ENCODE results near the gene FRAS1. TPM values are rescaled to one million over a fixed set of nuclear protein-coding genes. Genes with fewer than 3 reads are reported as not detected.

The FRAS1 gene
- total and polyA plus RNA-seq, 8 donors: 4.7 to 21.5 (median 14.7) TPM

DNA sequence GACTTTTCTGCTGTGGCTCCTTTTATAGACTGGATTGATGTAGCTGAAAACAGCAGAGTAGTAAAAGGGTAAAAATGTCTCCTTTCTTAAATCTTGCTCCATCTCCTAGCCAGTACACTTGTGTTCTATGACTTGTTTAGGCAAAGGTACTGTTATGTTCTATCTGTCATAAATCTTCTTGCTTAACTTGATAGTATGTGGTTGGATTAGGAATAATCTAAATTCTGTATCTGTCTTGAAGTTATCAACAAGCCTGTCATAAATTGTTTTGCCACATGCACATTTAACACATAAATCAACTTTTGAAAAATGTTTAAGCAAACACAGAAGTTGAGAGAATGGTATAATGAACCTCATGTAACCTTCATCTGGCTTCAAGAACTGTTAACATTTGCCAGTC, 157.0 kb downstream of the FRAS1 start:
- FAIRE-seq: no peak
- no peaks in the 10 kb centered on the region for H3K27me3 ChIP-seq
- H3K27ac ChIP-seq: no peak overlapping the region
- ATAC-seq: no peak
- no peak overlapping the region for H3K4me3 ChIP-seq
- no peaks in the 10 kb centered on the region for H3K9me3 ChIP-seq
- TF ChIP-seq, protein P1, sequence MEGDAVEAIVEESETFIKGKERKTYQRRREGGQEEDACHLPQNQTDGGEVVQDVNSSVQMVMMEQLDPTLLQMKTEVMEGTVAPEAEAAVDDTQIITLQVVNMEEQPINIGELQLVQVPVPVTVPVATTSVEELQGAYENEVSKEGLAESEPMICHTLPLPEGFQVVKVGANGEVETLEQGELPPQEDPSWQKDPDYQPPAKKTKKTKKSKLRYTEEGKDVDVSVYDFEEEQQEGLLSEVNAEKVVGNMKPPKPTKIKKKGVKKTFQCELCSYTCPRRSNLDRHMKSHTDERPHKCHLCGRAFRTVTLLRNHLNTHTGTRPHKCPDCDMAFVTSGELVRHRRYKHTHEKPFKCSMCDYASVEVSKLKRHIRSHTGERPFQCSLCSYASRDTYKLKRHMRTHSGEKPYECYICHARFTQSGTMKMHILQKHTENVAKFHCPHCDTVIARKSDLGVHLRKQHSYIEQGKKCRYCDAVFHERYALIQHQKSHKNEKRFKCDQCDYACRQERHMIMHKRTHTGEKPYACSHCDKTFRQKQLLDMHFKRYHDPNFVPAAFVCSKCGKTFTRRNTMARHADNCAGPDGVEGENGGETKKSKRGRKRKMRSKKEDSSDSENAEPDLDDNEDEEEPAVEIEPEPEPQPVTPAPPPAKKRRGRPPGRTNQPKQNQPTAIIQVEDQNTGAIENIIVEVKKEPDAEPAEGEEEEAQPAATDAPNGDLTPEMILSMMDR (IDR thresholded peaks at IDR 0.05): no peak
- no peak for DNase-seq
- H3K4me1 ChIP-seq: no peaks in the 10 kb centered on the region
- H3K36me3 ChIP-seq: no peaks in the 10 kb centered on the region
- intact Hi-C loops (cut with DNase I): no loop called here

DNA sequence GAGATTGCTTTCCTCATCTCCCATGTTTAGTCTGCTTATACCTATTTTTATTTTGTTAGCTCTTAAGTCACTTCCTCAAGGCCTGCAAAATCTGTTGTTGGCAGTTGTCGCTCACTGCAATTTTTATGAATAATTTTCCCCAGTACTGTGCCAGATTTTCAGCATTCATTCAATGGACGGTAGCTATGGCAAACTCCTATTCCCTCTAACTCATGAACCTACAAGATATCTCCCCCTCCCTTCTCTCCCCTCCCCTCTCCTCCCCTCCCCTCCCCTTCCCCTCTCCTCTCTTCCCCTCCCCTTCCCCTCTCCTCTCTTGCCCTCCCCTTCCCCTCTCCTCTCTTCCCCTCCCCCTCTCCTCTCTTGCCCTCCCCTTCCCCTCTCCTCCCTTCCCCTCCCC, 160.4 kb downstream of the FRAS1 start:
- no peak overlapping the region for H3K4me3 ChIP-seq
- H3K4me1 ChIP-seq: no peaks in the 10 kb centered on the region
- H3K27ac ChIP-seq: no peak overlapping the region
- DNase-seq (no peak), ATAC-seq (no peak), FAIRE-seq (no peak)
- H3K9me3 ChIP-seq: no peaks in the 10 kb centered on the region
- TF ChIP-seq, protein P1 (IDR thresholded peaks at IDR 0.05): no peak
- intact Hi-C loops (cut with DNase I): no loop called here
- H3K36me3 ChIP-seq: no peaks in the 10 kb centered on the region
- no peaks in the 10 kb centered on the region for H3K27me3 ChIP-seq
- 95 to 100% methylated on average over 2 of the region's 2 CpGs for WGBS, 2 donors

DNA sequence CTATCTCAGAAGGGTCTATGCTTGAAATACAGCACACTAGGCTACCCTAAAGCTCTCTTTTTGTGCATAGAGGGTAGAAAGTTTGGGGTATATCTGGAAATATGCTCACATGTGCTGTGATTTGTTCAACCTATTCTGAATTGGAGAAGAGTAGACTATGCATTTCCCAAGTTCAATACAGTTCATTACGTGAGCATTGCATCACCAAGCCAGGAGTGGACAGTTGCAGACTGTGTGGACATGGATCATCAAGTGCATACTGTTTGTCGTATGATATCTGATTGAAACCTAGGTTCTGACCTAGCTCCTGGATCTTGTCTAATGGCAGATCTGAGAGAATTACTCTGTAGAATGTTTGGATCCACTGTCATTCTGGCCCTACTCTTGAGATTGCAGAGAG, 161.1 kb downstream of the FRAS1 start:
- no peak for DNase-seq
- ATAC-seq: no peak
- Histone ChIP-seq H3K4me1 (no peaks in the 10 kb centered on the region), H3K4me3 (no peak overlapping the region), H3K27me3 (no peaks in the 10 kb centered on the region), H3K36me3 (no peaks in the 10 kb centered on the region), H3K27ac (no peak overlapping the region), H3K9me3 (no peaks in the 10 kb centered on the region)
- TF ChIP-seq, protein P1 (IDR thresholded peaks at IDR 0.05): no peak
- WGBS, 2 donors: 91 to 92% methylated on average over 2 of the region's 2 CpGs
- intact Hi-C loops (cut with DNase I): no loop called here
- no peak for FAIRE-seq

DNA sequence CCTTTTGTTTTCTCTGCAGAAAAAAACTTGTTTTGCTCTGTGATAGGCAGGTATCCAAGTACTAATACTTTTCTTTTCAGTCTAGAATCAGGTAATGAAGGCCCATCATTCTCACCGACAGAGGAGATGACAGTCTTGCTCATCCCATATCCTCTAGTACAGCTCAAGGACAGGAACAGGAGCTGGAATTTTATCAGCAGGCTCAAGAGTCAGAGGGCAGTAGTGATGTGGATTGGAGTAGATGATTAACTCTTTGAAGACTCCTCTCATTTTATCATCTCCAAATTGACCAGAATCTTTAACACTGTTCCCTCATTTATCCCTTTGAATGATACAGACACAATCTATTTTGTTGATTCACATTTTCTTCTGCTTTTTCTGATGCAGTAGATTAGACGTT, 162.7 kb downstream of the FRAS1 start:
- ATAC-seq (no peak), FAIRE-seq (no peak), DNase-seq (no peak)
- Histone ChIP-seq H3K36me3 (no peaks in the 10 kb centered on the region), H3K9me3 (no peaks in the 10 kb centered on the region), H3K4me1 (no peaks in the 10 kb centered on the region), H3K4me3 (no peak overlapping the region), H3K27me3 (no peaks in the 10 kb centered on the region), H3K27ac (no peak overlapping the region)
- 55 to 63% methylated on average over 2 of the region's 2 CpGs for WGBS, 2 donors
- TF ChIP-seq, protein P1 (IDR thresholded peaks at IDR 0.05): no peak
- intact Hi-C loops (cut with DNase I): no loop called here

DNA sequence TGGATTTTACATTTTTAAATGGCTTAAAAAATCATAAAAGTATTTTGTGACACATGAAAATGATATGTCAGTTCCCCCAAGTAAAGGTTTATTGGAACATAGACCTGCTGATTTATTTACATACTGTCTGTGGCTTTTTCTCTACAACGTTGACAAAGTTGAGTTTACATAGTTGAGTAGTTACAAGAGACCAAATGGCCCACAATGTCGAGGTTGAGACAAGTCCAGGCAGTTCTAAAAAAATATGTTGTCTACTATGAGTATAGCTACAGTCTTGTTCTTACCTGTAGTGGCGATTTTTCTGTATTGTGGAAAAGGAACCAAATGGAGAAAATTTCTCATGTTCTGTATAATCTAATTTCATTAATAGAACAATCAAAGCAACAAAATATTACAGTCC, 163.2 kb downstream of the FRAS1 start:
- ATAC-seq (no peak), FAIRE-seq (no peak)
- intact Hi-C loops (cut with DNase I): no loop called here

More for the DNA sequence above, 163.2 kb downstream of the FRAS1 start:
- no peak for DNase-seq
- Histone ChIP-seq H3K27me3 (no peaks in the 10 kb centered on the region), H3K27ac (no peak overlapping the region), H3K9me3 (no peaks in the 10 kb centered on the region), H3K4me1 (no peaks in the 10 kb centered on the region), H3K36me3 (no peaks in the 10 kb centered on the region), H3K4me3 (no peak overlapping the region)
- TF ChIP-seq, protein P1 (IDR thresholded peaks at IDR 0.05): no peak
- 42 to 43% methylated on average over 3 of the region's 3 CpGs for WGBS, 2 donors

Measured in pancreas (tissue), 10 donors.